ENCODE data around the gene BMPR1B. TPM values are rescaled to one million over a fixed set of nuclear protein-coding genes. Genes with fewer than 3 reads are reported as not detected.

BMPR1B gene
- total RNA-seq, 1 experiment from 2014 or later, result 0.35 TPM

- Mint-ChIP-seq H3K36me3 (ENCODE audit: insufficient read depth in 1 of 3, low read depth in 3 of 3) (no peaks in the 10 kb centered on the region; a peak in 1 of 7 replicates), H3K27ac (no peak overlapping the region), H3K27me3 (ENCODE audit: low read depth) (no peaks in the 10 kb centered on the region), H3K4me3 (no peak overlapping the region), H3K9me3 (no peaks in the 10 kb centered on the region), H3K4me1 (peaks cover 3 to 5% of the 10 kb centered on the region in 2 experiments; a peak in 3 of 4 replicates)
- no peak for DNase-seq
- H3K56ac ChIP-seq (ENCODE audit: insufficient read length, low read depth, low read length), result no peak overlapping the region
- no peak overlapping the region for H2BK15ac ChIP-seq (ENCODE audit: low read depth, low read length)
- TF ChIP-seq CTCF (conservative IDR thresholded peaks at IDR 0.05), result no peak
- H2BK5ac ChIP-seq (ENCODE audit: insufficient read length, low read length), result no peak overlapping the region
- H3K18ac ChIP-seq (ENCODE audit: insufficient read length, low read depth, low read length), result no peak overlapping the region
- no peak overlapping the region for H3K9ac ChIP-seq (ENCODE audit: extremely low read depth, insufficient read length, low read length)
- WGBS (ENCODE audit: extremely low coverage, insufficient read length, low lambda C conversion rate), result no CpG with 5 or more reads among the region's 4 CpGs
- H2BK12ac ChIP-seq (ENCODE audit: insufficient read length, low read depth, low read length), result no peak overlapping the region
- H3K79me2 ChIP-seq (ENCODE audit: insufficient read depth, low read length), result no peaks in the 10 kb centered on the region
- H3T11ph ChIP-seq (ENCODE audit: low read length), result no peak overlapping the region
- H4K91ac ChIP-seq (ENCODE audit: insufficient read length, low read depth, low read length), result no peak overlapping the region
- H3K27ac ChIP-seq (ENCODE audit: insufficient read length, low read depth, low read length), result no peak overlapping the region
- no peaks in the 10 kb centered on the region for H3K79me1 ChIP-seq (ENCODE audit: insufficient read depth, low read depth, low read length, poor library complexity, severe bottlenecking)
- H3K27me3 ChIP-seq (ENCODE audit: insufficient read depth, low read length), result no peaks in the 10 kb centered on the region
- H3K14ac ChIP-seq (ENCODE audit: insufficient read depth, low read length), result no peak overlapping the region
- H4K5ac ChIP-seq (ENCODE audit: insufficient read length, low read depth, low read length), result no peak overlapping the region
- no peak overlapping the region for H4K8ac ChIP-seq (replicated peaks; ENCODE audit: insufficient read length, low read depth, low read length)
- H3K9me3 ChIP-seq (ENCODE audit: control insufficient read depth, low read depth, low read length), result no peaks in the 10 kb centered on the region
- no peak overlapping the region for H2AK5ac ChIP-seq (ENCODE audit: insufficient read length, low read length)
- no peaks in the 10 kb centered on the region for H3K4me1 ChIP-seq (ENCODE audit: insufficient read depth, low read length)
- no peak overlapping the region for H2BK120ac ChIP-seq (ENCODE audit: low read depth, low read length, poor library complexity, severe bottlenecking)
- no peak overlapping the region for H2AFZ ChIP-seq (ENCODE audit: low read length)
- no peak overlapping the region for H3K4me2 ChIP-seq (ENCODE audit: insufficient read depth, insufficient read length, low read length)
- no peak overlapping the region for H3K23ac ChIP-seq (ENCODE audit: insufficient read length, low read depth, low read length)
- no peak overlapping the region for H3K4ac ChIP-seq (ENCODE audit: low read depth, low read length)
- H3K23me2 ChIP-seq (ENCODE audit: insufficient read length, low read depth, low read length, poor library complexity, severe bottlenecking), result no peaks in the 10 kb centered on the region
- H2BK20ac ChIP-seq (ENCODE audit: low read depth, low read length, poor library complexity, severe bottlenecking), result no peak overlapping the region
- H4K20me1 ChIP-seq (ENCODE audit: control insufficient read depth, insufficient read depth, insufficient read length), result no peaks in the 10 kb centered on the region
These were observed 46.9 kb downstream of the BMPR1B start for GRCh38 chr4:94804650-94805049.

Data from H9 (cell line).